Cardiac muscle cell (in vitro differentiated cells and primary cell): Measurements from ENCODE around the gene CARMIL1. TPM values are rescaled to one million over a fixed set of nuclear protein-coding genes. Genes with fewer than 3 reads are reported as not detected.

Experiments used
- DNase-seq, 2 donors: peaks; one replicate each; pipeline versions ENCODE4 v3.0.0 to v3.0.0-alpha.2; 2010 to 2017; ENCODE audit warnings: low read depth in 1 of 2, low spot score in 1 of 2
- H3K27ac ChIP-seq: fragments of 200-600 bp; sonication (generic); 2 replicates; pipeline ENCODE4 v1.5.1; 2016
- H3K27me3 ChIP-seq: fragments of 200-600 bp; sonication (generic); 2 replicates; pipeline ENCODE4 v1.6.0; 2016; ENCODE audit warnings: control low read depth
- H3K36me3 ChIP-seq: fragments of 200-600 bp; sonication (generic); 2 replicates; pipeline ENCODE4 v1.5.1; 2016; ENCODE audit warnings: control low read depth
- H3K4me1 ChIP-seq: fragments of 200-600 bp; sonication (generic); 2 replicates; pipeline ENCODE4 v1.8.1; 2017; ENCODE audit warnings: low read depth, mild to moderate bottlenecking, mixed run types
- H3K4me3 ChIP-seq: fragments of 200-600 bp; sonication (generic); 2 replicates; pipeline ENCODE4 v1.5.1; 2016; ENCODE audit warnings: mild to moderate bottlenecking
- H3K9me3 ChIP-seq: fragments of 200-600 bp; sonication (generic); 2 replicates; pipeline ENCODE4 v1.5.1; 2017; ENCODE audit warnings: low read depth, mild to moderate bottlenecking, control low read depth
- CTCF ChIP-seq: IDR thresholded peaks from 2 replicates; pipeline ENCODE4 v1.5.1; 2012; ENCODE audit warnings: low read depth, mild to moderate bottlenecking, low read length
- polyA plus RNA-seq: library from polyadenylated mRNA; unstranded; fragments of >200 nt; fragmentation: Nextera tagmentation; extraction: Ambion mirVana; gene quantifications from 2 replicates; pipeline ENCODE4 v1.2.1, GENCODE V29; 2016
- total RNA-seq: library from RNA; depleted of rRNA; stranded (reverse); fragments of >200 nt; gene quantifications from 2 replicates; pipeline ENCODE4 v1.2.3, GENCODE V29; 2016

Gene CARMIL1
- total and polyA plus RNA-seq, 2 experiments from 2014 or later, result 15.7 to 63.6 TPM

- peak; percentile 77 to 91 for DNase-seq
- TF ChIP-seq CTCF, result no peak
- Histone ChIP-seq H3K4me1 (no peaks in the 10 kb centered on the region), H3K36me3 (no peaks in the 10 kb centered on the region), H3K27me3 (peaks cover 74% of the 10 kb centered on the region), H3K9me3 (no peaks in the 10 kb centered on the region), H3K4me3 (peak within 1 kb of the TSS; percentile 11), H3K27ac (no peak within 1 kb of the TSS)
Measured at GRCh38 chr6:25652007-25652515, 372.9 kb downstream of the CARMIL1 start, which contains the start of gene SCGN. SCGN (plus strand) TSS chr6:25652215; CDS start chr6:25652404, 189 bp downstream.

GRCh38 chr6:25655723-25656122 is 376.5 kb downstream of the CARMIL1 start:
- Histone ChIP-seq H3K27me3 (peaks cover 52% of the 10 kb centered on the region), H3K27ac (no peak overlapping the region), H3K4me3 (no peak overlapping the region), H3K9me3 (no peaks in the 10 kb centered on the region), H3K4me1 (no peaks in the 10 kb centered on the region), H3K36me3 (no peaks in the 10 kb centered on the region)
- DNase-seq, result peak in 1 of 2 donors; percentile 4
- no peak for TF ChIP-seq CTCF

- no peak for DNase-seq
- no peak for TF ChIP-seq CTCF
- Histone ChIP-seq H3K27me3 (peaks cover 28% of the 10 kb centered on the region), H3K27ac (no peak overlapping the region), H3K9me3 (no peaks in the 10 kb centered on the region), H3K4me1 (no peaks in the 10 kb centered on the region), H3K36me3 (no peaks in the 10 kb centered on the region), H3K4me3 (no peak overlapping the region)
Measured at GRCh38 chr6:25659633-25660368, 380.6 kb downstream of the CARMIL1 start.

- H3K36me3 ChIP-seq, result no peaks in the 10 kb centered on the region
- H3K27me3 ChIP-seq, result peaks cover 21% of the 10 kb centered on the region
- no peaks in the 10 kb centered on the region for H3K9me3 ChIP-seq
- no peak for TF ChIP-seq CTCF
- peak in 1 of 2 donors; percentile 54 for DNase-seq
- H3K4me1 ChIP-seq, result no peaks in the 10 kb centered on the region
- H3K27ac ChIP-seq, result no peak overlapping the region
- H3K4me3 ChIP-seq, result no peak overlapping the region
Measured at GRCh38 chr6:25660512-25660911, 381.3 kb downstream of the CARMIL1 start.

- Histone ChIP-seq H3K27me3 (peaks cover 13% of the 10 kb centered on the region), H3K9me3 (no peaks in the 10 kb centered on the region), H3K36me3 (no peaks in the 10 kb centered on the region), H3K27ac (no peak overlapping the region), H3K4me3 (no peak overlapping the region), H3K4me1 (no peaks in the 10 kb centered on the region)
- no peak for DNase-seq
- TF ChIP-seq CTCF, result no peak
Measured at GRCh38 chr6:25661129-25661779, 382.1 kb downstream of the CARMIL1 start.
